GM12878 (cell line): ENCODE results near the gene PI4KA. TPM values are rescaled to one million over a fixed set of nuclear protein-coding genes. Genes with fewer than 3 reads are reported as not detected.
"Not testable (repeated sequence)": the region's sequence is repeated elsewhere in the genome, so short reads cannot be mapped to it uniquely, and the experiment has no call there.

Experiments
- ATAC-seq: fragments of 200-7000 bp; cut with Tn5 transposase; 3 replicates; pipeline ENCODE4 v1.9.1; 2020; ENCODE audit warnings: mild to moderate bottlenecking, moderate library complexity
- BruUV-seq: library from RNA; stranded (reverse); fragments of 400-500 nt; replicated peaks from 2 replicates; lab custom pipeline; 2021; lab: Mats Ljungman, UMichigan
- CTCF ChIA-PET: fragments of 300-600 bp; sonication (Branson Sonifier 250); formaldehyde crosslinking; extraction: SDS; loops from one replicate; lab custom pipeline; 2021; ENCODE audit warnings: inconsistent platforms; lab: Yijun Ruan, JAX
- POLR2A ChIA-PET: fragments of 350-600 bp; formaldehyde crosslinking; extraction: SDS; loops from one replicate; lab custom pipeline; 2021; ENCODE audit warnings: inconsistent platforms; lab: Charles Lee
- RAD21 ChIA-PET: fragments of 300-600 bp; sonication (Branson Sonifier 250); formaldehyde crosslinking; loops from one replicate; lab custom pipeline; 2023; ENCODE audit warnings: antibody characterized with exemption; ENCODE audit not compliant: unreplicated experiment; lab: Charles Lee
- SMC1A ChIA-PET: fragments of 300-600 bp; sonication (Branson Sonifier 250); formaldehyde crosslinking; loops from one replicate; lab custom pipeline; 2023; ENCODE audit not compliant: unreplicated experiment, uncharacterized antibody; lab: Charles Lee
- DNase-seq: peaks from one replicate; pipeline ENCODE4 v3.0.0-alpha.2; 2011; ENCODE audit warnings: low read depth, low spot score
- FAIRE-seq: peaks from 3 replicates; lab custom pipeline; 2011; peaks lifted over from hg19 to GRCh38; lab: Jason Lieb, UNC
- H2AFZ ChIP-seq: 2 replicates; pipeline ENCODE4 v1.6.0; 2011; ENCODE audit warnings: low read depth, low read length, control low read depth; ENCODE audit not compliant: control insufficient read depth
- H3K27ac ChIP-seq: 2 replicates; pipeline ENCODE4 v1.5.1; 2011; ENCODE audit warnings: control low read depth; ENCODE audit not compliant: control insufficient read depth, insufficient read depth
- H3K27me3 ChIP-seq, 2 experiments: replicated peaks in 1 of 2; 2 replicates each; pipeline versions ENCODE4 v1.6.0 to v1.6.1; 2011; ENCODE audit warnings: low read length in 1 of 2; ENCODE audit not compliant: control insufficient read depth in 2 of 2, insufficient read depth in 2 of 2
- H3K36me3 ChIP-seq, 2 experiments: 2 replicates each; pipeline ENCODE4 v1.5.1; 2011; ENCODE audit warnings: low read length in 1 of 2; ENCODE audit not compliant: control insufficient read depth in 2 of 2, insufficient read depth in 2 of 2
- H3K4me1 ChIP-seq: 2 replicates; pipeline ENCODE4 v1.6.1; 2011; ENCODE audit warnings: mild to moderate bottlenecking, low read length, moderate library complexity, mixed read lengths; ENCODE audit not compliant: control insufficient read depth, insufficient read depth
- H3K4me2 ChIP-seq: 2 replicates; pipeline ENCODE4 v1.6.0; 2011; ENCODE audit warnings: control low read depth; ENCODE audit not compliant: control insufficient read depth, insufficient read depth
- H3K4me3 ChIP-seq: fragments of 200-600 bp; sonication (generic); 2 replicates; pipeline ENCODE4 v1.5.1; 2016
- H3K79me2 ChIP-seq: 2 replicates; pipeline ENCODE4 v1.6.0; 2011; ENCODE audit warnings: low read length; ENCODE audit not compliant: control insufficient read depth, insufficient read depth
- H3K9ac ChIP-seq: 2 replicates; pipeline ENCODE4 v1.8.0; 2011; ENCODE audit warnings: low read length, control low read depth, mixed read lengths; ENCODE audit not compliant: control insufficient read depth, insufficient read depth
- H3K9me3 ChIP-seq: replicated peaks from 3 replicates; pipeline ENCODE4 v1.5.1; 2011; ENCODE audit warnings: mild to moderate bottlenecking, low read length; ENCODE audit not compliant: control insufficient read depth, insufficient read depth
- H4K20me1 ChIP-seq: 2 replicates; pipeline ENCODE4 v1.6.0; 2011; ENCODE audit not compliant: control insufficient read depth, insufficient read depth
- WGBS: methylation state at CpG from one replicate; pipeline ENCODE4 v1.1.6; 2016; ENCODE audit warnings: low lambda C conversion rate; ENCODE audit not compliant: insufficient replicate concordance, insufficient coverage; ENCODE audit errors: missing lambda C conversion rate; 5-methylcytosine and 5-hydroxymethylcytosine counted together
- in situ Hi-C: fragments of 300-500 bp; cut with MboI; formaldehyde crosslinking; loops from 9 replicates; pipeline ENCODE4 v1.14.3; 2018; ENCODE audit warnings: mixed read lengths
- intact Hi-C: fragments of 100-400 bp; cut with micrococcal nuclease; formaldehyde crosslinking; loops from one replicate; pipeline ENCODE4 v1.14.2; 2022; ENCODE audit not compliant: unreplicated experiment
- polyA plus RNA-seq, 11 experiments: library from polyadenylated mRNA; depleted of rRNA in 4 of 11; unstranded in 6 of 11; stranded (reverse) in 5 of 11; fragments of >200 nt; fragmentation: Nextera tagmentation in 4 of 11; fragmentation: Illumina TruSeq in 1 of 11; extraction: Ambion mirVana in 4 of 11; extraction: Trizol in 1 of 11; gene quantifications; 1 replicate in 1 of 11; 2 replicates in 10 of 11; pipeline versions ENCODE4 v1.2.1 to v1.2.3, GENCODE V29; 2011 to 2016; ENCODE audit warnings: inconsistent platforms in 2 of 11, missing spikeins in 2 of 11, low read depth in 1 of 11
- total RNA-seq, 4 experiments: library from RNA; depleted of rRNA in 3 of 4; stranded (reverse); fragments of >200 nt in 3 of 4; fragmentation: Illumina TruSeq in 1 of 4; extraction: Trizol in 1 of 4; gene quantifications; 2 replicates each; pipeline versions ENCODE4 v1.2.1 to v1.2.3, GENCODE V29; 2013 to 2021

The PI4KA gene
- total and polyA plus RNA-seq, 10 of the 15 experiments (the other 5 are each of a cell fraction or from before 2014, with no cell fraction given) = 4.2 to 78.4 (median 42.1) TPM

GRCh38 chr22:20685764-20686163 lies 172.8 kb downstream of the PI4KA start:
- H3K27ac ChIP-seq, SMC1A ChIA-PET, DNase-seq, H3K4me2 ChIP-seq, BruUV-seq, FAIRE-seq, POLR2A ChIA-PET, H3K4me3 ChIP-seq, RAD21 ChIA-PET, intact Hi-C loops, H3K9ac ChIP-seq, H4K20me1 ChIP-seq, H3K36me3 ChIP-seq, H2AFZ ChIP-seq, H3K79me2 ChIP-seq, ATAC-seq, H3K27me3 ChIP-seq, H3K4me1 ChIP-seq, CTCF ChIA-PET, H3K9me3 ChIP-seq: not testable (repeated sequence)
- in situ Hi-C loops = loop anchor here (5.0 kb wide), 1 partner anchor 78 kb away; no protein-coding TSS in a partner anchor
- WGBS = 68% methylated on average over 11 of the region's 11 CpGs

- WGBS = 38% methylated on average over 13 of the region's 13 CpGs
- FAIRE-seq, ATAC-seq: not testable (repeated sequence)
Measured at GRCh38 chr22:20678792-20679435, 179.7 kb downstream of the PI4KA start.

More at GRCh38 chr22:20678792-20679435, 179.7 kb downstream of the PI4KA start:
- H3K79me2 ChIP-seq, RAD21 ChIA-PET, SMC1A ChIA-PET, H3K27me3 ChIP-seq, H3K4me3 ChIP-seq, CTCF ChIA-PET, BruUV-seq, H4K20me1 ChIP-seq, in situ Hi-C loops, H3K4me2 ChIP-seq, POLR2A ChIA-PET, H3K9me3 ChIP-seq, DNase-seq, H3K36me3 ChIP-seq, H2AFZ ChIP-seq, H3K4me1 ChIP-seq, intact Hi-C loops, H3K27ac ChIP-seq, H3K9ac ChIP-seq: not testable (repeated sequence)
